HepG2 (cell line): ENCODE data around the gene KLF6. TPM values are rescaled to one million over a fixed set of nuclear protein-coding genes. Genes with fewer than 3 reads are reported as not detected.
A peak's percentile ranks its signal among the peaks of the same experiment; 100 is the strongest.

ENCODE experiments used
- FOSL2 ChIP-seq: sonication (generic); formaldehyde crosslinking; IDR thresholded peaks from 2 replicates; pipeline ENCODE4 v1.4.0; 2020; ENCODE audit warnings: missing genetic modification reagents
- NR2F2 ChIP-seq: IDR thresholded peaks from 2 replicates; pipeline ENCODE4 v1.6.1; 2012; ENCODE audit warnings: low read depth, inconsistent platforms, borderline replicate concordance
- YY1 ChIP-seq: IDR thresholded peaks from 2 replicates; pipeline ENCODE4 v1.6.1; 2011; ENCODE audit warnings: low read length, low read depth, moderate library complexity, mild to moderate bottlenecking; ENCODE audit not compliant: insufficient read depth, insufficient replicate concordance
- ZBTB42 ChIP-seq: sonication (generic); formaldehyde crosslinking; IDR thresholded peaks from 2 replicates; pipeline ENCODE4 v1.5.0; 2020; ENCODE audit warnings: mild to moderate bottlenecking, missing genetic modification reagents
- ZNF17 ChIP-seq: sonication (generic); formaldehyde crosslinking; IDR thresholded peaks from 2 replicates; pipeline ENCODE4 v1.5.0; 2020; ENCODE audit warnings: mild to moderate bottlenecking, missing genetic modification reagents
- ZNF253 ChIP-seq: sonication (generic); formaldehyde crosslinking; IDR thresholded peaks from 2 replicates; pipeline ENCODE4 v1.8.0; 2022; ENCODE audit warnings: mild to moderate bottlenecking, missing genetic modification reagents, borderline replicate concordance
- ZNF670 ChIP-seq: sonication (generic); formaldehyde crosslinking; IDR thresholded peaks from 2 replicates; pipeline ENCODE4 v1.8.0; 2022; ENCODE audit warnings: mild to moderate bottlenecking, missing genetic modification reagents, borderline replicate concordance
- ZNF766 ChIP-seq: sonication (generic); formaldehyde crosslinking; IDR thresholded peaks from 2 replicates; pipeline ENCODE4 v1.5.0; 2020; ENCODE audit warnings: missing genetic modification reagents, borderline replicate concordance
- ZNF839 ChIP-seq: sonication (generic); formaldehyde crosslinking; IDR thresholded peaks from 2 replicates; pipeline ENCODE4 v1.4.0; 2020; ENCODE audit warnings: missing genetic modification reagents, mild to moderate bottlenecking, borderline replicate concordance
- polyA plus RNA-seq, 8 experiments: library from polyadenylated mRNA; depleted of rRNA in 3 of 8; stranded (reverse) in 7 of 8; unstranded in 1 of 8; fragments of >200 nt; fragmentation: Illumina TruSeq in 4 of 8; extraction: Trizol in 4 of 8; gene quantifications; 2 replicates each; pipeline versions ENCODE4 v1.2.1 to v1.2.3, GENCODE V29; 2011 to 2016; ENCODE audit warnings: low read depth in 4 of 8, missing spikeins in 1 of 8, mixed read lengths in 1 of 8; ENCODE audit not compliant: insufficient read depth in 1 of 8
- total RNA-seq, 5 experiments: library from RNA; depleted of rRNA; stranded (reverse); fragments of >200 nt; fragmentation: Illumina TruSeq; extraction: Trizol; gene quantifications; 2 replicates each; pipeline ENCODE4 v1.2.3, GENCODE V29; 2016; ENCODE audit warnings: low read depth in 1 of 5
- TF ChIP-seq, protein P1 (sequence below): IDR thresholded peaks from 2 replicates; pipeline ENCODE4 v1.6.1; 2016
- TF ChIP-seq, protein P2 (sequence below): sonication (generic); formaldehyde crosslinking; IDR thresholded peaks from 2 replicates; pipeline ENCODE4 v1.5.1; 2020; ENCODE audit warnings: missing genetic modification reagents, mild to moderate bottlenecking, borderline replicate concordance
- TF ChIP-seq, protein P3 (sequence below): sonication (generic); formaldehyde crosslinking; IDR thresholded peaks from 2 replicates; pipeline ENCODE4 v1.5.1; 2020; ENCODE audit warnings: mild to moderate bottlenecking, missing genetic modification reagents, moderate library complexity
- TF ChIP-seq, protein P4 (sequence below): sonication (generic); formaldehyde crosslinking; IDR thresholded peaks from 2 replicates; pipeline ENCODE4 v1.4.0; 2020; ENCODE audit warnings: missing genetic modification reagents
- TF ChIP-seq, protein P5 (sequence below): IDR thresholded peaks from 2 replicates; pipeline ENCODE4 v1.6.1; 2016
- TF ChIP-seq, protein P6 (sequence below): sonication (generic); formaldehyde crosslinking; conservative IDR thresholded peaks from 2 replicates; pipeline ENCODE4 v1.4.0; 2020; ENCODE audit warnings: missing genetic modification reagents

KLF6 gene
- total and polyA plus RNA-seq, 2 of the 13 experiments (the other 11 are each of a cell fraction or from before 2014, with no cell fraction given): 27.0 to 71.9 TPM

DNA sequence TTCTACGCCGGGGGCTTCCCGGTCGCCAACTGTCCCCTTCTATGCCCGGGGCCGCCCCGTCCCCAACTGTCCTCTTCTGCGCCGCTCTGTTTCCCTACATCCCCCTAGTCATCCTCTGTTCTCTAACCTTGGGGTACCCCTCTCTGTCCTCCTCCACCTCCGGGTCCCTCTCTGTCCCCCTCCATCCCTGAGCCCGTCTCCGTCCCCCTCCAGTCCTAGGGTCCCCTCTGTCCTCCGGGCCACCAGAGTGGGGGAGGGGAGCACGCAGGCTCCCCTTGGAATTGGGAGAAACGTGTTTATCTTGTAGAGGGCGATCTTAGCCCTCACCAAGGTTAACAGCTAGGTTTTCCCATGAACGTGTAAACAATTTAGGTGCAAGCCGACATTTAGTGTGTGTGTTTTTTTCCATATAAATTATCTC is 852 bp upstream of the KLF6 start (continued):
- TF ChIP-seq, protein P1, sequence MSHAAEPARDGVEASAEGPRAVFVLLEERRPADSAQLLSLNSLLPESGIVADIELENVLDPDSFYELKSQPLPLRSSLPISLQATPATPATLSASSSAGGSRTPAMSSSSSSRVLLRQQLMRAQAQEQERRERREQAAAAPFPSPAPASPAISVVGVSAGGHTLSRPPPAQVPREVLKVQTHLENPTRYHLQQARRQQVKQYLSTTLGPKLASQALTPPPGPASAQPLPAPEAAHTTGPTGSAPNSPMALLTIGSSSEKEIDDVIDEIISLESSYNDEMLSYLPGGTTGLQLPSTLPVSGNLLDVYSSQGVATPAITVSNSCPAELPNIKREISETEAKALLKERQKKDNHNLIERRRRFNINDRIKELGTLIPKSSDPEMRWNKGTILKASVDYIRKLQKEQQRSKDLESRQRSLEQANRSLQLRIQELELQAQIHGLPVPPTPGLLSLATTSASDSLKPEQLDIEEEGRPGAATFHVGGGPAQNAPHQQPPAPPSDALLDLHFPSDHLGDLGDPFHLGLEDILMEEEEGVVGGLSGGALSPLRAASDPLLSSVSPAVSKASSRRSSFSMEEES: no peak
- TF ChIP-seq ZNF670: no peak
- no peak for TF ChIP-seq FOSL2 (CRISPR knock-in tag)
- TF ChIP-seq, protein P2, sequence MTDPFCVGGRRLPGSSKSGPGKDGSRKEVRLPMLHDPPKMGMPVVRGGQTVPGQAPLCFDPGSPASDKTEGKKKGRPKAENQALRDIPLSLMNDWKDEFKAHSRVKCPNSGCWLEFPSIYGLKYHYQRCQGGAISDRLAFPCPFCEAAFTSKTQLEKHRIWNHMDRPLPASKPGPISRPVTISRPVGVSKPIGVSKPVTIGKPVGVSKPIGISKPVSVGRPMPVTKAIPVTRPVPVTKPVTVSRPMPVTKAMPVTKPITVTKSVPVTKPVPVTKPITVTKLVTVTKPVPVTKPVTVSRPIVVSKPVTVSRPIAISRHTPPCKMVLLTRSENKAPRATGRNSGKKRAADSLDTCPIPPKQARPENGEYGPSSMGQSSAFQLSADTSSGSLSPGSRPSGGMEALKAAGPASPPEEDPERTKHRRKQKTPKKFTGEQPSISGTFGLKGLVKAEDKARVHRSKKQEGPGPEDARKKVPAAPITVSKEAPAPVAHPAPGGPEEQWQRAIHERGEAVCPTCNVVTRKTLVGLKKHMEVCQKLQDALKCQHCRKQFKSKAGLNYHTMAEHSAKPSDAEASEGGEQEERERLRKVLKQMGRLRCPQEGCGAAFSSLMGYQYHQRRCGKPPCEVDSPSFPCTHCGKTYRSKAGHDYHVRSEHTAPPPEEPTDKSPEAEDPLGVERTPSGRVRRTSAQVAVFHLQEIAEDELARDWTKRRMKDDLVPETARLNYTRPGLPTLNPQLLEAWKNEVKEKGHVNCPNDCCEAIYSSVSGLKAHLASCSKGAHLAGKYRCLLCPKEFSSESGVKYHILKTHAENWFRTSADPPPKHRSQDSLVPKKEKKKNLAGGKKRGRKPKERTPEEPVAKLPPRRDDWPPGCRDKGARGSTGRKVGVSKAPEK (CRISPR knock-in tag): no peak
- no peak for TF ChIP-seq YY1
- TF ChIP-seq, protein P3, sequence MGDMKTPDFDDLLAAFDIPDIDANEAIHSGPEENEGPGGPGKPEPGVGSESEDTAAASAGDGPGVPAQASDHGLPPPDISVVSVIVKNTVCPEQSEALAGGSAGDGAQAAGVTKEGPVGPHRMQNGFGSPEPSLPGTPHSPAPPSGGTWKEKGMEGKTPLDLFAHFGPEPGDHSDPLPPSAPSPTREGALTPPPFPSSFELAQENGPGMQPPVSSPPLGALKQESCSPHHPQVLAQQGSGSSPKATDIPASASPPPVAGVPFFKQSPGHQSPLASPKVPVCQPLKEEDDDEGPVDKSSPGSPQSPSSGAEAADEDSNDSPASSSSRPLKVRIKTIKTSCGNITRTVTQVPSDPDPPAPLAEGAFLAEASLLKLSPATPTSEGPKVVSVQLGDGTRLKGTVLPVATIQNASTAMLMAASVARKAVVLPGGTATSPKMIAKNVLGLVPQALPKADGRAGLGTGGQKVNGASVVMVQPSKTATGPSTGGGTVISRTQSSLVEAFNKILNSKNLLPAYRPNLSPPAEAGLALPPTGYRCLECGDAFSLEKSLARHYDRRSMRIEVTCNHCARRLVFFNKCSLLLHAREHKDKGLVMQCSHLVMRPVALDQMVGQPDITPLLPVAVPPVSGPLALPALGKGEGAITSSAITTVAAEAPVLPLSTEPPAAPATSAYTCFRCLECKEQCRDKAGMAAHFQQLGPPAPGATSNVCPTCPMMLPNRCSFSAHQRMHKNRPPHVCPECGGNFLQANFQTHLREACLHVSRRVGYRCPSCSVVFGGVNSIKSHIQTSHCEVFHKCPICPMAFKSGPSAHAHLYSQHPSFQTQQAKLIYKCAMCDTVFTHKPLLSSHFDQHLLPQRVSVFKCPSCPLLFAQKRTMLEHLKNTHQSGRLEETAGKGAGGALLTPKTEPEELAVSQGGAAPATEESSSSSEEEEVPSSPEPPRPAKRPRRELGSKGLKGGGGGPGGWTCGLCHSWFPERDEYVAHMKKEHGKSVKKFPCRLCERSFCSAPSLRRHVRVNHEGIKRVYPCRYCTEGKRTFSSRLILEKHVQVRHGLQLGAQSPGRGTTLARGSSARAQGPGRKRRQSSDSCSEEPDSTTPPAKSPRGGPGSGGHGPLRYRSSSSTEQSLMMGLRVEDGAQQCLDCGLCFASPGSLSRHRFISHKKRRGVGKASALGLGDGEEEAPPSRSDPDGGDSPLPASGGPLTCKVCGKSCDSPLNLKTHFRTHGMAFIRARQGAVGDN (CRISPR knock-in tag): no peak
- no peak for TF ChIP-seq ZNF839 (CRISPR knock-in tag)
- TF ChIP-seq NR2F2: no peak
- TF ChIP-seq, protein P4, sequence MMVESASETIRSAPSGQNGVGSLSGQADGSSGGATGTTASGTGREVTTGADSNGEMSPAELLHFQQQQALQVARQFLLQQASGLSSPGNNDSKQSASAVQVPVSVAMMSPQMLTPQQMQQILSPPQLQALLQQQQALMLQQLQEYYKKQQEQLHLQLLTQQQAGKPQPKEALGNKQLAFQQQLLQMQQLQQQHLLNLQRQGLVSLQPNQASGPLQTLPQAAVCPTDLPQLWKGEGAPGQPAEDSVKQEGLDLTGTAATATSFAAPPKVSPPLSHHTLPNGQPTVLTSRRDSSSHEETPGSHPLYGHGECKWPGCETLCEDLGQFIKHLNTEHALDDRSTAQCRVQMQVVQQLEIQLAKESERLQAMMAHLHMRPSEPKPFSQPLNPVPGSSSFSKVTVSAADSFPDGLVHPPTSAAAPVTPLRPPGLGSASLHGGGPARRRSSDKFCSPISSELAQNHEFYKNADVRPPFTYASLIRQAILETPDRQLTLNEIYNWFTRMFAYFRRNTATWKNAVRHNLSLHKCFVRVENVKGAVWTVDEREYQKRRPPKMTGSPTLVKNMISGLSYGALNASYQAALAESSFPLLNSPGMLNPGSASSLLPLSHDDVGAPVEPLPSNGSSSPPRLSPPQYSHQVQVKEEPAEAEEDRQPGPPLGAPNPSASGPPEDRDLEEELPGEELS (CRISPR knock-in tag): 0 out of 2 replicates have a peak, but pooled peaks have one; percentile 23
- peak; percentile 81; the same call in 1 of the 2 replicates for TF ChIP-seq ZNF253 (CRISPR knock-in tag)
- peak; percentile 82; the same call in 1 of the 2 replicates for TF ChIP-seq ZBTB42 (CRISPR knock-in tag)
- no peak for TF ChIP-seq ZNF17 (CRISPR knock-in tag)
- TF ChIP-seq, protein P5, sequence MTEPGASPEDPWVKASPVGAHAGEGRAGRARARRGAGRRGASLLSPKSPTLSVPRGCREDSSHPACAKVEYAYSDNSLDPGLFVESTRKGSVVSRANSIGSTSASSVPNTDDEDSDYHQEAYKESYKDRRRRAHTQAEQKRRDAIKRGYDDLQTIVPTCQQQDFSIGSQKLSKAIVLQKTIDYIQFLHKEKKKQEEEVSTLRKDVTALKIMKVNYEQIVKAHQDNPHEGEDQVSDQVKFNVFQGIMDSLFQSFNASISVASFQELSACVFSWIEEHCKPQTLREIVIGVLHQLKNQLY: 0 out of 2 replicates have a peak, but pooled peaks have one; percentile 14
- TF ChIP-seq ZNF766 (CRISPR knock-in tag): no peak
- TF ChIP-seq, protein P6, sequence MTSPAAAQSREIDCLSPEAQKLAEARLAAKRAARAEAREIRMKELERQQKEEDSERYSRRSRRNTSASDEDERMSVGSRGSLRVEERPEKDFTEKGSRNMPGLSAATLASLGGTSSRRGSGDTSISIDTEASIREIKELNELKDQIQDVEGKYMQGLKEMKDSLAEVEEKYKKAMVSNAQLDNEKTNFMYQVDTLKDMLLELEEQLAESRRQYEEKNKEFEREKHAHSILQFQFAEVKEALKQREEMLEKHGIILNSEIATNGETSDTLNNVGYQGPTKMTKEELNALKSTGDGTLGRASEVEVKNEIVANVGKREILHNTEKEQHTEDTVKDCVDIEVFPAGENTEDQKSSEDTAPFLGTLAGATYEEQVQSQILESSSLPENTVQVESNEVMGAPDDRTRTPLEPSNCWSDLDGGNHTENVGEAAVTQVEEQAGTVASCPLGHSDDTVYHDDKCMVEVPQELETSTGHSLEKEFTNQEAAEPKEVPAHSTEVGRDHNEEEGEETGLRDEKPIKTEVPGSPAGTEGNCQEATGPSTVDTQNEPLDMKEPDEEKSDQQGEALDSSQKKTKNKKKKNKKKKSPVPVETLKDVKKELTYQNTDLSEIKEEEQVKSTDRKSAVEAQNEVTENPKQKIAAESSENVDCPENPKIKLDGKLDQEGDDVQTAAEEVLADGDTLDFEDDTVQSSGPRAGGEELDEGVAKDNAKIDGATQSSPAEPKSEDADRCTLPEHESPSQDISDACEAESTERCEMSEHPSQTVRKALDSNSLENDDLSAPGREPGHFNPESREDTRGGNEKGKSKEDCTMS (CRISPR knock-in tag): no peak
